NCI-H345 treated with DMSO at 0.1 percent for 48 hours (cell line): Measurements from ENCODE around the gene TOB1.
A peak's percentile ranks its signal among the peaks of the same experiment; 100 is the strongest.

Experiments used
- DNase-seq: peaks from one replicate; lab custom pipeline; 2025; ENCODE audit not compliant: unreplicated experiment; lab: John Stamatoyannopoulos, UW

TOB1 gene

DNA sequence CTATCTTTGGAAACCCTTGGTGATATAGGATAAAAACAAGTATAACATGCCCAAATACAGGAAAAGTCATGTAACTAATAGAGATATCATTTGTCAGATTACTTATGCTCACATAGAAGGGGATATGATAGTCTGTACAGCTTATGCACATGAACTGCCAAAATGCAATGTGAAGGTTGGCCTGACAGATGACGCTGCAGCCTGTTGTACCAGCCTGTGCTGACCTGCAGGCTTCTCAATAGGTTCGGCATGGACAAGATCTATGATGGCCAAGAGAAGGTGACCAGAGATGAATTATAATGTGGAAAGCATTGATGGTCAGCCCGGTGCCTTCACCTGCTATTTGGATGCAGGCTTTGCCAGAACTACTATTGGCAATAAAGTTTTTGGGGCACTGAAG, 18.1 kb downstream of the TOB1 start:
- no peak for DNase-seq

DNA sequence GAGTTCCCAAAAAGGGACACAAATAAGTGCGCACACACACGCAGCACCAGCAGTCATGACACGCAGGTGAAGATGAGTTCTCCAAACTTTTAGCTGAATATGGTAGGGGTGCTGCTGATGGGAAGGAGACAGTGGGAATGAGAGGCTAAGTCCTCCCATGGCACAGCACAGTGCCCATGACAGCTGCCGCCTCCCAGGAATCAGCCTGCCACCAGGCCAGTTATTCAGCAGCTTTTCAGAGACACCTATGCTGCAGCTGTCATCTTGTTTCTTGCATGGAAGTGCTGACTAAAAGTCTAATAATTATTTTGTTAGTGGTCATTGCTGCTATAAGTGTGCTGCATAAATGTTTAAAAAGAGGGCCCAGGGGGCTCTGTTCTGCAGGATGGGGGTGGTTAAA, 18.6 kb downstream of the TOB1 start:
- DNase-seq: no peak

DNA sequence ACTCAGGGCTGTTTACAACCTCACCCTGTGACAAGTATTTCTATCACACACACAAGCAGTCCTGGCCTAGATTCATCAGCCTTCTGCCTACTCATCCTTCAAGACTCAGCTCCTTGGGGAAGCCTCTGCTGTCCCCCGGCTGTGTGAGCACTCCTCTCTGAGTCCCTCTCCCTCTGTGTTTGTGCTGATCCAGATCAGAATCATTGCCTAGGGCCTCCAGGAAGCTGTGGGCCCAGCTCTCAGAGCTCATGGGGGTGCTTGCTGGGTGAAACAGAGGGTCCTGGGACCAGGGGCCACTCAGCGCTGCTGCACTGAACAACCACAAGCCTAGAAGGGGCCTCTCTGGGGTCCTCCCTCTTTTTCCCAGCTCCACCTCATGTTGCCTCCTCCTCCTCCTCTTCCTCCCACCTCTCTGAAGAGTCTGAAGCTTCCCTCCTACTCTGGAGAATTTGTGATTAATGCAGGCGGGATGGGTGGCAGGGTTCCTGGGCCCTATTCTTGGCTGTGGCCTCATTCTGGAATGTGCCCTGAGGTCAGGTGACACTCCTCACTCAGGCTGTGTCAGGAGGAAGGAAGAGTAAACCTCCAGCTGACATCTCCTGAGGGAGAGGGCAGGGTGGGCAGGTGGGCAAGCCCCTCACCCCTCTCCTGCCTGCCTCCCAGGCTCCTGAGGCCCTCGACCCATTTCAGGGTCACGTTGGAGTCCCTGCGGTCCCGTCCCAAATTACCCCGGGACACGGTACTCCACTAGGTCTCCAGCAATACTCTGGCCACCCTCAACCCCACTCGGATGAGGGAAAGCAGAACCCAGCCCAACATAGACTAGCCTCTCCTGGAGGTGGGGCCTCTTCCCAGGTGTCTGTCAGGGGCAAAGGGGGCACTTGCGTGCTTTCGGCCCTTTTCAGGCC, 20.7 kb downstream of the TOB1 start:
- no peak for DNase-seq

- DNase-seq: no peak
Observed at GRCh38 chr17:50844117-50844700, 21.9 kb downstream of the TOB1 start.

DNA sequence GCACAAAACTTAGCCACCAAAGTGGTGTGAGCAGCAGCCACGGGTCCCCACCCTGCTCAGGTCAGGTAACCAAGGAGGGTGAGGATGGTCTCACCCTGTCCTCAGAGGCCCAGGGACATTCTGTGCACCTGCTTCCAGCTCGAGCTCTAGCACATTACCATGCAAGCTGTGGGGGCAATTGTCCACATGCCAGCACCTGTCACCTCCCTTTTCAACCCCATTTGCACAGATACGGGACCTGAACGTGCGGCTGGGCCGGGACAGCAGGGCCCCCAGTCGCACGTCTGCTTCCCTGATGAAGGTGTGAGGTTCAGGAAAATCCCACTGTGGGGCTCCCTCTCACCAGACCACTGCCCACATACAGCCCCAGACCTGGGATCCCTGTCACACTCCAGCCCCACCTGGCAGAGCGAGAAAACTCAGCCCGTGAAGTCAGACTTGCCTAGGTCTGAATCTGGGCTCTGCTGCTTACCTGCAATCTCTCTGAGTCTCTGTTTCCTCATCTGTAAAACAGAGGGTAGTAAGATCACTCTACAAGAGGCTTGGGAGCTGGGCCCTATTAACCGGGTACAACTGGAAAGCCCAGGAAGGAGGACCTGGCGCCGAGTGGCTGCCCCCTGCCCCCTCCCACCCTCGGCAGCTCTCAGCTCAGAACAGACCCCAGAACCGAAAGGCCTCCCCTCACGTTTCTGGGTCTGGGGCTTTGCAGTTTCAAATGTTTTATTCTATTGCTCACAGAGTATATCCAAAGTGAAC, 22.8 kb downstream of the TOB1 start:
- DNase-seq: no peak

DNA sequence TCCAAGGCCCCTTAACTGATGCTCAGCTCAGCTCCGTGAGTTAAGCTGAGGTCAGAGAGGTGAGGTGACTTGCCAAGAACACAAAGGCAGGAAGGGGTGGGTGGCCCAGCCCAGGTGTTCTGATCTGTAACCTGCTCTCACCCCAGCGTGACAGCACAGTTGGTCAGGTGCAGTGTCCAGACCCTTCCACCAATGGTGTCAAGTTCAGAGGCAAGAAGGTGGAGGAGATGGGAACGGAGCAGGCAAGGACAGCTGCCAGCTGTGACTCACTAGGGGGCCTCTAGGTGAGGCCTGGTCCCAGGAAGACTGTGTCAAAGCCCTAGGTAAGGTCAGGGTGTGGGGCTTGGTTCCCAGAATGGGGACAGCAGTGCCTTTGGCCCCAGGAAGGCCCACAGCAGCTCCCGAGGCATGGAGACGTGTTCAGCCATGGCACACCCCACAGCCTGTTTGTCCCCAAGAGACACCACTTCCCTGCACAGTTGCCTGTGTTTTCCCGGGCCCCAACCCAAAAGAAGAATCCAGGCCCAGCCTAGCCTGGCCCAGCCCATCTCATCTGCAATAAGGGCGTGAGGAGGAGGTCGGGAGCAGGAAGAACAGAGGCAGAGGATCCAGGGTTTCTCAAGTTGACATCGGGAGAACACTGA, 23.5 kb downstream of the TOB1 start:
- no peak for DNase-seq

DNA sequence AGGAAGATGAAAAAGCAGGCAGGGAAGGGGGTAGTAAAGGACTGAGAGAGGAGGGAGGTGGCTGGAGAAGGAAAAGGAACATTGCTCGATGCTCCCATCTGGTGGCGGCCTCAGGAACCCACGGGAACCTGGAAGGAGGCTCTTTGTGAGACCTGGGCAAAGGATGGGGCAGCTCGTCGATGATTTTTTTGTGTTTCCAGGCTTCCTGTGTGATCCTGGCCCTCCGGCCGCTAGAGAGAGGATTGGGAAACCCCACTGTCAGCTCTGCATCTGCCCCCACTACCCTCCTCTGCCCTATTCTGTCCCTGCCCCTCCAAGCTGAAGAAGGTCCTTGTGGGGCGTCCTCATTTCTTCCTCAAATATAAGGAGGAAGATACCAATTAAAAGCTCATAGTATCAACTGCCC, 24.2 kb downstream of the TOB1 start:
- peak; percentile 59 for DNase-seq

- no peak for DNase-seq
Observed at GRCh38 chr17:50841277-50841948, 24.7 kb downstream of the TOB1 start.

GRCh38 chr17:50840311-50840851, 25.8 kb downstream of the TOB1 start:
- no peak for DNase-seq

- DNase-seq: no peak
Observed at GRCh38 chr17:50839591-50840310, 26.4 kb downstream of the TOB1 start.

- no peak for DNase-seq
Observed at GRCh38 chr17:50837980-50838954, 27.9 kb downstream of the TOB1 start.

GRCh38 chr17:50837286-50837979, 28.7 kb downstream of the TOB1 start:
- DNase-seq: no peak

DNA sequence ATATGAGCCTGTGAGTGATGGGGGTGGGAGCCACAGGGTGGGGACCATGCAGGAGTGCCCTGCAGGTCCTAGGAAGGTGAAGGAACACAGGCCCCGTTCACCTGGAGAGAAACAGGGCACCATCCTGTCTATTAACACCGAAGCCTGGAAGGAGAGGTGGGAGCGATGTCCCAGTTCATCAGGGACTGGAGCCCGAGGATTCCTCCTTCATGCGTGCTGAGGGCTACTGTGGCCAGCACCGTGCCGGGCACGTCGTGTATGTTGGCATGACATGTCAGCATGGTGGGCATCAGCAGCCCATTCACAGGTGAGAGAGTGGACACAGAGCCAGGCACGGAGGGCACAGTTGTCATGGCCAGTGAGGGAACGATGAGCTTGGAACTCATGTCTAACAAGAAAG, 29.3 kb downstream of the TOB1 start:
- no peak for DNase-seq

DNA sequence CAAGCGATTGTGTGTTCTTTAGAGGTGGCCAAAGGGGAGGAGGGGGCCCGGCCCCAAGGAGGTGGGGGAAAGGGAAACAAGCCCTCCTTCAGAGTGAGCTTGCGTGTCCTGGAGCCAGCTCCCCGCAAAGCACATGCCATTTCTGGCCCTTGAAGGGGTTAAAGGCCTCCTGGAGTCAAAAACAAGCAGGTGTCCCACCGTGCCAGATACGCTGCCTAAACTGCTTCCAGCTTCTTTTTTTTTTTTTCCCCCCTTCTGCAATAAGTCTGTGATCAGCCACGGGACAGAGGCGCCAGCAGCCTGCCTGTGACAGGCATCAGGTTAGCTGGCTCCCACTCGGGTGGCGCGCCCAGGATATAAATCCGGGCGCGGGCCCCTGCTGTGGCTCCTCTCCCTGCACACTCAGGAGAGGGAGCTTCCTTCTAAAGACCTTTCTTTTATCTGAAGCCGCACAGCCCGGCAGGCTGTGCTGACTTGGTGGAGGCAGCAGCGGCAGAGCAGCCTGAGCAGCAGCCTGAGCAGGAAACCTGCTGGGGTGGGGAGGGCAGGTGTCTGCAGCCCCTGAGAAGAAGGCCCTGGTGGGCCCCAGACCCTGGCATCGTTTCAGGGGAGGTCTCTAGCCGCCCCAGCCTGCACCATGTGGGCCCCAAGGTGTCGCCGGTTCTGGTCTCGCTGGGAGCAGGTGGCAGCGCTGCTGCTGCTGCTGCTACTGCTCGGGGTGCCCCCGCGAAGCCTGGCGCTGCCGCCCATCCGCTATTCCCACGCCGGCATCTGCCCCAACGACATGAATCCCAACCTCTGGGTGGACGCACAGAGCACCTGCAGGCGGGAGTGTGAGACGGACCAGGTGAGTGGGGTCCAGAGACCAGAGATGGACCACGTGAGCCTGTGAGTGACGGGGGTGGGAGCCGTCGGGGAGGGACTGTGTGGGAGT, 30.6 kb downstream of the TOB1 start, which contains the start of gene WFIKKN2:
Gene WFIKKN2, plus strand, starts transcription at position 286 of the 934 bp plus-strand sequence. Its CDS starts 352 bp downstream, at position 638.
- DNase-seq: no peak

DNA sequence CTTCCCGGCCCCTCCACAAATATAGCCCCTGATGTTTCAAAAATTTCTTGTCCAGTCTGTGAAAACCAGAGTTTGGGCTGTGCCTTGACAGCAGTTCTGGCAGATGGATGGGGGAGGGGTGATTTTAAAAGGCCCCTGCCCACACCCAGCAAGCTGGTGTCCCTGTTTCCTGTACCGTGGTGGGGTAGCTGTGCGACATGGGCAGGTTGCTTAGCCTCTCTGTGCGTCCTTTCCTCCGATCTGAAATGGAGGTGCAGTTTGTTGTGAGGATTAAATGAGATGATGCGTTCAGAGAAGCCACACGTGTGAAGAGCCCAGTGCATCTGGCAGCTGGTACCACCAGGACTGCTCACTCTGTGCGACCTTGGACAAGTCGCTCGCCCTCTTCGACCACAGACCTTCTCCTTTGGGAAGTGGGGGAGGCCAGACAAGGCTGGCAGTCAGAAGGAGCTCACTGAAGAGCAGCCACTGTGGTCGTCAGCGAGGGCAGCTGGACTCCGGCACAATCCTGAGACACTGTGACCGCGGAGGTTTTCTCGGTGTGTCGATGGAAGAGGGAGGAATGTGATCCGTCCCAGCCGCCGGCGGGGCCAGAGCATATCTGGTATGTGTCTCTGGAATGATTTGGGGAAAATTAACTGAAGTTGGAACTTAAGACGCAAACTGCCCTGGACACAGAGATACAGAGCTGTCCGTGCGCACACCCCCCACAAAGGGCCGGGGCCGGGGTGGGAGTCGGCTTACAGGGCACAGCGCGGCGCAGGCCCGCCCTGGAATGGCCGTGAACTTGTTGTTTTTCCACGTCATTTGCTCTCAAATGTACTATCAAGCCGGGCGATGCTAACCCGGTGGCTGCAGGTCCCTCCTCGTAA, 31.5 kb downstream of the TOB1 start:
- no peak for DNase-seq
